Mesothelial cell of epicardium (in vitro differentiated cells): ENCODE results near the gene CSAD. TPM values are rescaled to one million over a fixed set of nuclear protein-coding genes. Genes with fewer than 3 reads are reported as not detected.

Experiments used
- DNase-seq, 2 experiments: peaks; one replicate each; pipeline ENCODE4 v3.0.0; 2021; ENCODE audit warnings: low spot score in 2 of 2; ENCODE audit not compliant: unreplicated experiment in 2 of 2
- H3K27ac Mint-ChIP-seq: 2 replicates; pipeline ENCODE4 v1.8.0; 2021; ENCODE audit warnings: mixed read lengths
- H3K27me3 Mint-ChIP-seq: 2 replicates; pipeline ENCODE4 v1.8.0; 2021; ENCODE audit warnings: low read depth, mixed read lengths
- H3K36me3 Mint-ChIP-seq: 2 replicates; pipeline ENCODE4 v1.8.0; 2021; ENCODE audit warnings: mixed read lengths
- H3K4me1 Mint-ChIP-seq: 2 replicates; pipeline ENCODE4 v1.8.0; 2021; ENCODE audit warnings: mixed read lengths
- H3K4me3 Mint-ChIP-seq: 2 replicates; pipeline ENCODE4 v1.8.0; 2021; ENCODE audit warnings: mild to moderate bottlenecking, moderate library complexity, mixed read lengths
- H3K9me3 Mint-ChIP-seq: 2 replicates; pipeline ENCODE4 v1.8.0; 2021; ENCODE audit warnings: mixed read lengths
- CTCF ChIP-seq: fragments of 200-600 bp; sonication (generic); IDR thresholded peaks from one replicate; pipeline ENCODE4 v1.5.0; 2021; ENCODE audit warnings: antibody characterized with exemption; ENCODE audit not compliant: unreplicated experiment
- total RNA-seq: library from RNA; stranded (reverse); gene quantifications from 3 replicates; pipeline ENCODE4 v1.2.1, GENCODE V29; 2021

Gene CSAD
- total RNA-seq, 1 donor from 2014 or later, result 129 TPM

DNA sequence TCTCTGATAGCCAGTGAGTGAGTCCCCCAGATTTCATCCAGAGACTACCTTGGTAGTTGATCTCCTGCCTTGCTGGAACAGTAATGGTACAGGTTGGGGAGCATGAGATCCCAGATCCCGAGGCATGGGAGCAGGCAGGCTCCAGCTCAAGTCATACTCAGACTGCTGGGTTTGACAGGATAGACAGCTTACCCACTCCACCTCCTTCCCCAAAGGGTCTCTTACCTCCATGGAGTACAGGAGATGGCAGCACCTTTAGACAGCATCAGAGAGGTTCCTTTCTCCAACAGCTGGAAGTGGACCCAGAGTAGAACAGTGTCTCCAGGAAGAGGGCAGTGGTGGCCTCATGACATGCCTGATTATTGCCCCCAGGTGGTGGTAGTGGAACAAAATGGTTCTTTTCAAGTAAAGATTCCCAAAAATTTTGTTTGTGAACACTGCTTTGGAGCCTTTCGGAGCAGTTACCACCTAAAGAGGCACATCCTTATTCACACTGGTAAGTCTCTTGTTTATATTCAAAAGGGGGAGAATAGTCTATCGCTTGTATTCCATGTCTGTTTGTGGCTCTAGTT is 4.9 kb upstream of the CSAD start:
- Mint-ChIP-seq H3K4me1 (peaks cover 44% of the 10 kb centered on the region), H3K9me3 (no peaks in the 10 kb centered on the region), H3K36me3 (peaks cover 41% of the 10 kb centered on the region), H3K27me3 (no peaks in the 10 kb centered on the region), H3K27ac (no peak overlapping the region), H3K4me3 (no peak overlapping the region)
- DNase-seq, result no peak
- TF ChIP-seq CTCF, result no peak

DNA sequence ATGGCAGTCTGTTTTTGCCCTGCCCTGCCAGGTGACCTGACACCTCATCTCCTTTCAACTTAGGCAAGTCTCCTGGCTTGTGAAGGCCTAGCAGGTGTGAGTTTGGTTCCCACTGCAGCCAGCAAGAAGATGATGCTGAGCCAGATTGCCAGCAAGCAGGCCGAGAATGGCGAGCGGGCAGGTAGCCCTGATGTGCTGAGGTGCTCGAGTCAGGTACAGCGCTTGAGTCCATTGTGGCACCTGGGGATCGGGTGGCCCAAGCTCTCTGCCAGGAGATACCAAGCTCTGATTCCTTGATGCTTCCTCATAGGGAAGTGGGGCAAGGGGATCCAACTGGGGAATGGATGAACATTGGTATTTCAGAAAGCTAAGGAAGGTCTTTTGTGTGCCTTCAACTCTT is 4.1 kb upstream of the CSAD start:
- no peak overlapping the region for H3K4me3 Mint-ChIP-seq
- H3K9me3 Mint-ChIP-seq, result no peaks in the 10 kb centered on the region
- H3K27ac Mint-ChIP-seq, result no peak overlapping the region
- DNase-seq, result no peak
- peaks cover 43% of the 10 kb centered on the region for H3K4me1 Mint-ChIP-seq
- peaks cover 41% of the 10 kb centered on the region for H3K36me3 Mint-ChIP-seq
- H3K27me3 Mint-ChIP-seq, result no peaks in the 10 kb centered on the region
- TF ChIP-seq CTCF, result no peak

- H3K4me1 Mint-ChIP-seq, result peaks cover 53% of the 10 kb centered on the region
- peak overlapping the region; percentile 88 for H3K27ac Mint-ChIP-seq
- no peaks in the 10 kb centered on the region for H3K27me3 Mint-ChIP-seq
- peaks cover 41% of the 10 kb centered on the region for H3K36me3 Mint-ChIP-seq
- no peaks in the 10 kb centered on the region for H3K9me3 Mint-ChIP-seq
- no peak for TF ChIP-seq CTCF
- no peak for DNase-seq
- peak overlapping the region; percentile 82 for H3K4me3 Mint-ChIP-seq
Observed at GRCh38 chr12:53182903-53183302, 2.2 kb upstream of the CSAD start.

DNA sequence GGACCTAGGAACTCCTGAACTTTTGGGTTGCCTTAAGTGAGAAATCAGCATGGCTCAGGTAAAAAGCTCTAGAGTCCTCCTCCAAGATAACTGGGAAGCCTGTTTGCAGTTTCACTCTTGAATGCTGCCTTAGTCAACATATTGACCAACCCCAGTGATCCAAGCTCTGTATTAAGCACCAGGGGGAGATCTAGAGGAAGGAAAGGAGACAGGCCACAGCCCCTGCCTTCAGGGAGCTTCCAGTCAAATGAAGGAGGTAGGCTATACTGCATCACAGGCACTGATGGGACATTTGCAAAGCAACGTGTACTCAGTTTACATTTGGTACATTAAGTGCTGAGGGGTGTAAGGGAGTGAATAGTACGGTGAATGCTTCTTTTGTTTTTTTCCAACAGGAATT is 1.2 kb upstream of the CSAD start:
- H3K27me3 Mint-ChIP-seq, result no peaks in the 10 kb centered on the region
- no peak for TF ChIP-seq CTCF
- peak overlapping the region; percentile 82 for H3K4me3 Mint-ChIP-seq
- H3K27ac Mint-ChIP-seq, result peak overlapping the region; percentile 88
- no peaks in the 10 kb centered on the region for H3K9me3 Mint-ChIP-seq
- peaks cover 57% of the 10 kb centered on the region for H3K4me1 Mint-ChIP-seq
- peaks cover 32% of the 10 kb centered on the region for H3K36me3 Mint-ChIP-seq
- no peak for DNase-seq

- DNase-seq, result peak in 1 of 2 experiments; percentile 80
- Mint-ChIP-seq H3K27me3 (no peaks in the 10 kb centered on the region), H3K4me3 (peak overlapping the region; percentile 82), H3K27ac (peak overlapping the region; percentile 88), H3K4me1 (peaks cover 57% of the 10 kb centered on the region), H3K9me3 (no peaks in the 10 kb centered on the region), H3K36me3 (peaks cover 24% of the 10 kb centered on the region)
- no peak for TF ChIP-seq CTCF
Observed at GRCh38 chr12:53180931-53181645, 363 bp upstream of the CSAD start.
